SU-DHL-6 (cell line): Measurements from ENCODE around the gene ARFGEF3.

Experiments
- EZH2phosphoT487 ChIP-seq: fragments of 200-600 bp; sonication (generic), shearing (Covaris generic); conservative IDR thresholded peaks from 2 replicates; pipeline ENCODE4 v1.6.1; 2018; ENCODE audit warnings: mild to moderate bottlenecking, antibody characterized with exemption, low read length, moderate library complexity, mixed read lengths
- TF ChIP-seq, protein P1 (sequence below): fragments of 200-600 bp; sonication (generic); IDR thresholded peaks from one replicate; pipeline ENCODE4 v1.5.1; 2017; ENCODE audit warnings: antibody characterized with exemption, mild to moderate bottlenecking, low read length, moderate library complexity; ENCODE audit not compliant: insufficient read depth, poor library complexity, severe bottlenecking

DNA sequence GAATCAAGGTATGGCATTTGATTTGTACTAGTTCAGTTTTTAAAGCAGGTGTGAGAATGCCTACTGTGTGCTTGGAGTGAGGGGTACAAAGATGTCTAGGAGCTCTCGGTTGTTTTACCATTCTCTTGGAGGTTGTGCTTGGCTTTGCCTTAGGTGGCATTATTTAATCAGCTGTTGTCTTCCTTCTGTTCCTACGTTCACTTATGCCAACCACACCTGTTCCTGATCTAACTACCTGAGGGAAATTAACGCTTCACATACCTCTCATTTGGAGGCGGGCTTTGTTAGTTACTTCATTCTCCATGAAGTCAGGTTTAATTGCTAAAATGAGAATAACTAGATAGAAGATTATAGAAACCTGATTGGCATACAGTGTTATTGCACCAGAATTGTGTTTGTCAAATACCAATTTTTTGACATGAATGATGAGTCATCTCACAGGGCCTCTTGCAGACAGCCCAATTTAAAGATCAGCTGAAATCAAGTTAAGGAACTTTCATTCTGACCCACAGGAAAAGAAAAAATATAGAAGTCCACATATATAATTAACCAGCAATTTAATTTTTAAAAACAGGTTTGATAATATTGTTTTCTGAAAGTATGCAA, 81.4 kb downstream of the ARFGEF3 start:
- TF ChIP-seq, protein P1, sequence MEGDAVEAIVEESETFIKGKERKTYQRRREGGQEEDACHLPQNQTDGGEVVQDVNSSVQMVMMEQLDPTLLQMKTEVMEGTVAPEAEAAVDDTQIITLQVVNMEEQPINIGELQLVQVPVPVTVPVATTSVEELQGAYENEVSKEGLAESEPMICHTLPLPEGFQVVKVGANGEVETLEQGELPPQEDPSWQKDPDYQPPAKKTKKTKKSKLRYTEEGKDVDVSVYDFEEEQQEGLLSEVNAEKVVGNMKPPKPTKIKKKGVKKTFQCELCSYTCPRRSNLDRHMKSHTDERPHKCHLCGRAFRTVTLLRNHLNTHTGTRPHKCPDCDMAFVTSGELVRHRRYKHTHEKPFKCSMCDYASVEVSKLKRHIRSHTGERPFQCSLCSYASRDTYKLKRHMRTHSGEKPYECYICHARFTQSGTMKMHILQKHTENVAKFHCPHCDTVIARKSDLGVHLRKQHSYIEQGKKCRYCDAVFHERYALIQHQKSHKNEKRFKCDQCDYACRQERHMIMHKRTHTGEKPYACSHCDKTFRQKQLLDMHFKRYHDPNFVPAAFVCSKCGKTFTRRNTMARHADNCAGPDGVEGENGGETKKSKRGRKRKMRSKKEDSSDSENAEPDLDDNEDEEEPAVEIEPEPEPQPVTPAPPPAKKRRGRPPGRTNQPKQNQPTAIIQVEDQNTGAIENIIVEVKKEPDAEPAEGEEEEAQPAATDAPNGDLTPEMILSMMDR = no peak
- TF ChIP-seq EZH2phosphoT487 = no peak
